Lung (tissue), 12 donors: ENCODE results near the gene RADIL. TPM values are rescaled to one million over a fixed set of nuclear protein-coding genes. Genes with fewer than 3 reads are reported as not detected.

Source experiments
- ATAC-seq: fragments of 200-7000 bp; cut with Tn5 transposase; one replicate; pipeline ENCODE4 v1.9.1; 2020; ENCODE audit warnings: moderate number of reproducible peaks; ENCODE audit not compliant: insufficient read depth, low FRiP score
- DNase-seq, 3 donors: peaks; one replicate each; pipeline ENCODE4 v3.0.0-alpha.2; 2013 to 2017
- H3K27ac ChIP-seq, 2 donors: one replicate each; pipeline ENCODE4 v1.5.1; 2013; ENCODE audit warnings: mild to moderate bottlenecking in 2 of 2, moderate library complexity in 2 of 2, control low read depth in 1 of 2, inconsistent platforms in 1 of 2, low read depth in 1 of 2, low read length in 1 of 2
- H3K27me3 ChIP-seq, 3 donors: one replicate each; pipeline ENCODE4 v1.5.1; 2013; ENCODE audit warnings: low read length in 2 of 3; ENCODE audit not compliant: control insufficient read depth in 3 of 3, insufficient read depth in 3 of 3
- H3K36me3 ChIP-seq, 4 donors: one replicate each; pipeline ENCODE4 v1.5.1; 2013; ENCODE audit warnings: low read length in 4 of 4, mild to moderate bottlenecking in 1 of 4, moderate library complexity in 1 of 4; ENCODE audit not compliant: control insufficient read depth in 4 of 4, insufficient read depth in 4 of 4
- H3K4me1 ChIP-seq, 5 donors: one replicate each; pipeline ENCODE4 v1.5.1; 2013; ENCODE audit warnings: low read length in 5 of 5, mild to moderate bottlenecking in 2 of 5, moderate library complexity in 1 of 5; ENCODE audit not compliant: control insufficient read depth in 5 of 5, insufficient read depth in 5 of 5
- H3K4me3 ChIP-seq: one replicate; pipeline ENCODE4 v1.5.1; 2013; ENCODE audit warnings: mild to moderate bottlenecking, control low read depth, moderate library complexity
- H3K9ac ChIP-seq, 2 donors: one replicate each; pipeline ENCODE4 v1.5.1; 2013; ENCODE audit warnings: low read length in 2 of 2, control low read depth in 1 of 2; ENCODE audit not compliant: insufficient read depth in 1 of 2
- H3K9me3 ChIP-seq, 4 donors: one replicate each; pipeline ENCODE4 v1.5.1; 2013; ENCODE audit warnings: low read length in 3 of 4, mild to moderate bottlenecking in 1 of 4, moderate library complexity in 1 of 4; ENCODE audit not compliant: control insufficient read depth in 4 of 4, insufficient read depth in 3 of 4
- WGBS, 2 donors: extraction: QIAGEN DNeasy Blood & Tissue Kit; methylation state at CpG; one replicate each; pipeline ENCODE4 v1.1.7; 2013; 5-methylcytosine and 5-hydroxymethylcytosine counted together
- polyA plus RNA-seq, 2 donors: library from polyadenylated mRNA; stranded (reverse); fragments of 200-250 nt; gene quantifications; one replicate each; pipeline ENCODE4 v1.2.1, GENCODE V29; 2013
- total RNA-seq, 2 donors: library from RNA; depleted of rRNA in 1 of 2; stranded (reverse); fragments of >200 nt in 1 of 2; gene quantifications; one replicate each; pipeline ENCODE4 v1.2.1, GENCODE V29; 2014 to 2021
- TF ChIP-seq, protein P1 (sequence below): IDR thresholded peaks from 2 replicates; pipeline ENCODE4 v1.5.1; 2012; ENCODE audit warnings: mild to moderate bottlenecking; ENCODE audit errors: control extremely low read depth, extremely low read depth
- donor health status: control.
- donor health status: control.
- donor health status: Bipolar disorder and iron deficiency.
- donor health status: healthy.
- donor health status: DM: yes; HTN: yes; CAD: no.

The RADIL gene
- total and polyA plus RNA-seq, 4 donors = 3.7 to 9.3 (median 6.3) TPM

GRCh38 chr7:4850262-4850795, 33.2 kb downstream of the RADIL start:
- TF ChIP-seq, protein P1, sequence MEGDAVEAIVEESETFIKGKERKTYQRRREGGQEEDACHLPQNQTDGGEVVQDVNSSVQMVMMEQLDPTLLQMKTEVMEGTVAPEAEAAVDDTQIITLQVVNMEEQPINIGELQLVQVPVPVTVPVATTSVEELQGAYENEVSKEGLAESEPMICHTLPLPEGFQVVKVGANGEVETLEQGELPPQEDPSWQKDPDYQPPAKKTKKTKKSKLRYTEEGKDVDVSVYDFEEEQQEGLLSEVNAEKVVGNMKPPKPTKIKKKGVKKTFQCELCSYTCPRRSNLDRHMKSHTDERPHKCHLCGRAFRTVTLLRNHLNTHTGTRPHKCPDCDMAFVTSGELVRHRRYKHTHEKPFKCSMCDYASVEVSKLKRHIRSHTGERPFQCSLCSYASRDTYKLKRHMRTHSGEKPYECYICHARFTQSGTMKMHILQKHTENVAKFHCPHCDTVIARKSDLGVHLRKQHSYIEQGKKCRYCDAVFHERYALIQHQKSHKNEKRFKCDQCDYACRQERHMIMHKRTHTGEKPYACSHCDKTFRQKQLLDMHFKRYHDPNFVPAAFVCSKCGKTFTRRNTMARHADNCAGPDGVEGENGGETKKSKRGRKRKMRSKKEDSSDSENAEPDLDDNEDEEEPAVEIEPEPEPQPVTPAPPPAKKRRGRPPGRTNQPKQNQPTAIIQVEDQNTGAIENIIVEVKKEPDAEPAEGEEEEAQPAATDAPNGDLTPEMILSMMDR = no peak
- Histone ChIP-seq H3K4me3 (no peak overlapping the region), H3K9me3 (no peaks in the 10 kb centered on the region), H3K36me3 (peaks cover 0 to 6% (median 0%) of the 10 kb centered on the region in 4 donors), H3K9ac (no peak overlapping the region), H3K27me3 (no peaks in the 10 kb centered on the region), H3K4me1 (peaks cover 0 to 18% (median 4%) of the 10 kb centered on the region in 5 donors), H3K27ac (no peak overlapping the region)
- 92 to 94% methylated on average over 8 of the region's 8 CpGs for WGBS, 2 donors
- ATAC-seq (no peak), DNase-seq (no peak)

GRCh38 chr7:4849390-4849789, 34.1 kb downstream of the RADIL start:
- peaks cover 0 to 6% (median 0%) of the 10 kb centered on the region in 4 donors for H3K36me3 ChIP-seq
- 32 to 42% methylated on average over 4 of the region's 4 CpGs for WGBS, 2 donors
- H3K9ac ChIP-seq = no peak overlapping the region
- TF ChIP-seq, protein P1 = no peak
- H3K4me3 ChIP-seq = no peak overlapping the region
- ATAC-seq (no peak), DNase-seq (peak; percentile 26 to 60 (median 53))
- no peaks in the 10 kb centered on the region for H3K27me3 ChIP-seq
- H3K9me3 ChIP-seq = no peaks in the 10 kb centered on the region
- H3K4me1 ChIP-seq = peaks cover 0 to 20% (median 2%) of the 10 kb centered on the region in 5 donors
- no peak overlapping the region for H3K27ac ChIP-seq

DNA sequence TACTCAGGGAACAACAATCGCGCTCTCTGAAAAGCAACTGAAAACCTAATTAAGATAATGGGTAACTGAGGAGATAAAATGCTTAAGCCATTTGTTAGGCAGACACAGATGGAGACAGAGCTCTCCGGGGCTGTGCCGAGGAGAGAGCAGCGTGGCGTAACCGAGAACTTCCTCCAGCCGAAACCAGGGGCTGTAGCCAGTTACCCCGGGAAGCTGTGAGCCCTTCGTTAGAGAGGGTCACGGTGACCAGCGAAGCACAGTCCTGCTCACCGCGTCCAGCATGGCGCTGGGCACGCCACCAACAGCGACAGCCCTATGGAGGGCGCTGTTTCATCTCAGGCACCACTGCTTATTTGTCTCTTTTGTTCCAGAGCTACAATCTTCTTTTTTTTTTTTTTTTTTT, 37.8 kb downstream of the RADIL start:
- ATAC-seq (no peak), DNase-seq (peak; percentile 14 to 57 (median 44))
- Histone ChIP-seq H3K4me1 (peaks cover 0 to 48% (median 0%) of the 10 kb centered on the region in 5 donors), H3K4me3 (no peak overlapping the region), H3K27ac (no peak overlapping the region), H3K9ac (peak overlapping the region in 1 of 2 donors; percentile 71), H3K9me3 (no peaks in the 10 kb centered on the region), H3K36me3 (no peaks in the 10 kb centered on the region), H3K27me3 (no peaks in the 10 kb centered on the region)
- TF ChIP-seq, protein P1 = no peak
- WGBS, 2 donors = 32 to 47% methylated on average over 18 of the region's 18 CpGs
